ENCODE data around the gene STC2.

The STC2 gene

GRCh38 chr5:173340451-173340850, 12.2 kb upstream of the STC2 start:
- DNase-seq (ENCODE audit: low spot score) = no peak
- H3K27me3 ChIP-seq (ENCODE audit: insufficient read depth, poor library complexity, severe bottlenecking) = no peaks in the 10 kb centered on the region
- no peaks in the 10 kb centered on the region for H3K9me3 ChIP-seq (ENCODE audit: severe bottlenecking)
- H3K4me1 ChIP-seq (ENCODE audit: insufficient read depth, poor library complexity, severe bottlenecking) = peaks cover 6% of the 10 kb centered on the region
- ATAC-seq (ENCODE audit: low read depth) = no peak
- H3K36me3 ChIP-seq (ENCODE audit: low read depth) = no peaks in the 10 kb centered on the region
- no peak for TF ChIP-seq CTCF (IDR thresholded peaks at IDR 0.05; ENCODE audit: poor library complexity, severe bottlenecking)
- no peak overlapping the region for H3K4me3 ChIP-seq (ENCODE audit: severe bottlenecking)
- H3K27ac ChIP-seq (ENCODE audit: poor library complexity, severe bottlenecking) = no peak overlapping the region

- no peak for TF ChIP-seq CTCF (IDR thresholded peaks at IDR 0.05; ENCODE audit: poor library complexity, severe bottlenecking)
- Histone ChIP-seq H3K27me3 (ENCODE audit: insufficient read depth, poor library complexity, severe bottlenecking) (no peaks in the 10 kb centered on the region), H3K27ac (ENCODE audit: poor library complexity, severe bottlenecking) (no peak overlapping the region), H3K9me3 (ENCODE audit: severe bottlenecking) (no peaks in the 10 kb centered on the region), H3K36me3 (ENCODE audit: low read depth) (no peaks in the 10 kb centered on the region), H3K4me3 (ENCODE audit: severe bottlenecking) (no peak overlapping the region), H3K4me1 (ENCODE audit: insufficient read depth, poor library complexity, severe bottlenecking) (peaks cover 14% of the 10 kb centered on the region)
- ATAC-seq (ENCODE audit: low read depth) (no peak), DNase-seq (ENCODE audit: low spot score) (no peak)
These were observed 11.1 kb upstream of the STC2 start for GRCh38 chr5:173339286-173339685.

- Histone ChIP-seq H3K27me3 (ENCODE audit: insufficient read depth, poor library complexity, severe bottlenecking) (no peaks in the 10 kb centered on the region), H3K4me1 (ENCODE audit: insufficient read depth, poor library complexity, severe bottlenecking) (peaks cover 22% of the 10 kb centered on the region), H3K36me3 (ENCODE audit: low read depth) (no peaks in the 10 kb centered on the region), H3K4me3 (ENCODE audit: severe bottlenecking) (no peak overlapping the region), H3K27ac (ENCODE audit: poor library complexity, severe bottlenecking) (no peak overlapping the region), H3K9me3 (ENCODE audit: severe bottlenecking) (no peaks in the 10 kb centered on the region)
- DNase-seq (ENCODE audit: low spot score) (no peak), ATAC-seq (ENCODE audit: low read depth) (no peak)
- no peak for TF ChIP-seq CTCF (IDR thresholded peaks at IDR 0.05; ENCODE audit: poor library complexity, severe bottlenecking)
These were observed 10.3 kb upstream of the STC2 start for GRCh38 chr5:173338380-173339015.

GRCh38 chr5:173334808-173335207, 6.6 kb upstream of the STC2 start:
- no peak for ATAC-seq (ENCODE audit: low read depth)
- peaks cover 38% of the 10 kb centered on the region for H3K4me1 ChIP-seq (ENCODE audit: insufficient read depth, poor library complexity, severe bottlenecking)
- no peaks in the 10 kb centered on the region for H3K27me3 ChIP-seq (ENCODE audit: insufficient read depth, poor library complexity, severe bottlenecking)
- no peak overlapping the region for H3K4me3 ChIP-seq (ENCODE audit: severe bottlenecking)
- no peak for TF ChIP-seq CTCF (IDR thresholded peaks at IDR 0.05; ENCODE audit: poor library complexity, severe bottlenecking)
- no peaks in the 10 kb centered on the region for H3K9me3 ChIP-seq (ENCODE audit: severe bottlenecking)
- H3K36me3 ChIP-seq (ENCODE audit: low read depth) = no peaks in the 10 kb centered on the region
- H3K27ac ChIP-seq (ENCODE audit: poor library complexity, severe bottlenecking) = peak overlapping the region; percentile 92
- DNase-seq (ENCODE audit: low spot score) = no peak

- H3K9me3 ChIP-seq (ENCODE audit: severe bottlenecking) = no peaks in the 10 kb centered on the region
- ATAC-seq (ENCODE audit: low read depth) (peak; percentile 77), DNase-seq (ENCODE audit: low spot score) (no peak)
- no peak overlapping the region for H3K4me3 ChIP-seq (ENCODE audit: severe bottlenecking)
- peaks cover 39% of the 10 kb centered on the region for H3K4me1 ChIP-seq (ENCODE audit: insufficient read depth, poor library complexity, severe bottlenecking)
- no peaks in the 10 kb centered on the region for H3K27me3 ChIP-seq (ENCODE audit: insufficient read depth, poor library complexity, severe bottlenecking)
- no peak for TF ChIP-seq CTCF (IDR thresholded peaks at IDR 0.05; ENCODE audit: poor library complexity, severe bottlenecking)
- no peaks in the 10 kb centered on the region for H3K36me3 ChIP-seq (ENCODE audit: low read depth)
- peak overlapping the region; percentile 92 for H3K27ac ChIP-seq (ENCODE audit: poor library complexity, severe bottlenecking)
These were observed 5.9 kb upstream of the STC2 start for GRCh38 chr5:173333925-173334661.
